H1 (cell line): Measurements from ENCODE around the gene C15orf40. TPM values are rescaled to one million over a fixed set of nuclear protein-coding genes. Genes with fewer than 3 reads are reported as not detected.

Experiments used
- CTCF ChIA-PET: fragments of 300-600 bp; sonication (Branson Sonifier 250); formaldehyde crosslinking; loops from one replicate; lab custom pipeline; 2021; ENCODE audit not compliant: partially characterized antibody; lab: Charles Lee
- POLR2A ChIA-PET: fragments of 300-600 bp; sonication (Branson Sonifier 250); formaldehyde crosslinking; loops from one replicate; lab custom pipeline; 2021; ENCODE audit warnings: inconsistent platforms; ENCODE audit not compliant: partially characterized antibody; lab: Charles Lee
- DNase-seq, 2 experiments: peaks; one replicate each; pipeline versions ENCODE4 v3.0.0 to v3.0.0-alpha.2; 2010 to 2022; ENCODE audit warnings: low spot score in 2 of 2, low read depth in 1 of 2, mixed read lengths in 1 of 2
- FAIRE-seq: peaks from 2 replicates; lab custom pipeline; 2011; peaks lifted over from hg19 to GRCh38; lab: Jason Lieb, UNC
- H2AFZ ChIP-seq: 2 replicates; pipeline ENCODE4 v1.8.1; 2012; ENCODE audit warnings: low read length, inconsistent platforms
- H2AK5ac ChIP-seq: 2 replicates; pipeline ENCODE4 v1.6.1; 2013; ENCODE audit warnings: low read depth, low read length
- H2BK120ac ChIP-seq: replicated peaks from 2 replicates; pipeline ENCODE3; 2013; ENCODE audit warnings: low read depth, low read length, inconsistent platforms
- H2BK12ac ChIP-seq: 2 replicates; pipeline ENCODE4 v1.6.1; 2013; ENCODE audit warnings: low read depth, low read length
- H2BK15ac ChIP-seq: 2 replicates; pipeline ENCODE4 v1.6.1; 2013; ENCODE audit warnings: low read length
- H2BK20ac ChIP-seq: 2 replicates; pipeline ENCODE4 v1.6.1; 2013; ENCODE audit warnings: low read length
- H2BK5ac ChIP-seq: 2 replicates; pipeline ENCODE4 v1.6.1; 2013; ENCODE audit warnings: low read depth, low read length
- H3K14ac ChIP-seq: 2 replicates; pipeline ENCODE4 v1.6.1; 2013; ENCODE audit warnings: inconsistent platforms; ENCODE audit not compliant: insufficient read length
- H3K18ac ChIP-seq: 2 replicates; pipeline ENCODE4 v1.6.1; 2013; ENCODE audit warnings: low read length; ENCODE audit errors: extremely low read depth
- H3K23ac ChIP-seq: 2 replicates; pipeline ENCODE4 v1.6.1; 2013; ENCODE audit warnings: inconsistent platforms; ENCODE audit not compliant: insufficient read length
- H3K23me2 ChIP-seq: 2 replicates; pipeline ENCODE4 v1.6.1; 2013; ENCODE audit warnings: low read depth, low read length
- H3K27ac ChIP-seq: 2 replicates; pipeline ENCODE4 v1.6.1; 2011; ENCODE audit warnings: low read depth, low read length, inconsistent platforms
- H3K27me3 ChIP-seq, 4 experiments: replicated peaks in 1 of 4; 1 replicate in 1 of 4; 2 replicates in 3 of 4; pipeline versions ENCODE4 v1.6.1 to v1.8.1; 2011 to 2013; ENCODE audit warnings: low read length in 3 of 4, mild to moderate bottlenecking in 3 of 4, inconsistent platforms in 2 of 4, mixed read lengths in 2 of 4, moderate library complexity in 1 of 4; ENCODE audit not compliant: control insufficient read depth in 3 of 4, insufficient read depth in 3 of 4; ENCODE audit errors: extremely low read depth in 1 of 4
- H3K36me3 ChIP-seq, 4 experiments: 2 replicates each; pipeline versions ENCODE4 v1.6.1 to v1.8.1; 2011 to 2013; ENCODE audit warnings: mild to moderate bottlenecking in 4 of 4, low read length in 3 of 4, moderate library complexity in 2 of 4, control low read depth in 1 of 4, inconsistent platforms in 1 of 4; ENCODE audit not compliant: insufficient read depth in 4 of 4, control insufficient read depth in 2 of 4
- H3K4ac ChIP-seq: replicated peaks from 2 replicates; pipeline ENCODE3; 2013; ENCODE audit warnings: low read length, low read depth, mixed read lengths, inconsistent platforms; ENCODE audit not compliant: insufficient read length
- H3K4me1 ChIP-seq, 4 experiments: replicated peaks in 1 of 4; 1 replicate in 1 of 4; 2 replicates in 3 of 4; pipeline versions ENCODE4 v1.6.1 to v1.8.1; 2011 to 2013; ENCODE audit warnings: low read length in 3 of 4, inconsistent platforms in 2 of 4, mixed read lengths in 1 of 4; ENCODE audit not compliant: insufficient read depth in 4 of 4, control insufficient read depth in 3 of 4
- H3K4me2 ChIP-seq, 2 experiments: 2 replicates each; pipeline versions ENCODE4 v1.6.1 to v1.8.1; 2011 to 2013; ENCODE audit warnings: low read depth in 2 of 2, low read length in 2 of 2, control low read depth in 1 of 2, inconsistent platforms in 1 of 2, mild to moderate bottlenecking in 1 of 2; ENCODE audit not compliant: insufficient read depth in 1 of 2
- H3K4me3 ChIP-seq, 4 experiments: fragments of 200-600, 300-600 bp in 1 of 4; sonication (generic), shearing (Covaris generic), sonication (Bioruptor Twin) in 1 of 4; 2 replicates each; pipeline versions ENCODE4 v1.5.1 to v1.8.1; 2011 to 2016; ENCODE audit warnings: low read length in 4 of 4, low read depth in 3 of 4, control low read depth in 2 of 4, inconsistent platforms in 2 of 4, mild to moderate bottlenecking in 2 of 4, mixed read lengths in 1 of 4, moderate library complexity in 1 of 4; ENCODE audit not compliant: insufficient read depth in 2 of 4; ENCODE audit errors: extremely low read depth in 1 of 4
- H3K56ac ChIP-seq: replicated peaks from 2 replicates; pipeline ENCODE3; 2013; ENCODE audit warnings: low read depth, mild to moderate bottlenecking, mixed read lengths, low read length, inconsistent platforms; ENCODE audit not compliant: insufficient read length
- H3K79me1 ChIP-seq: 2 replicates; pipeline ENCODE4 v1.6.1; 2013; ENCODE audit warnings: low read depth, low read length, control low read depth
- H3K79me2 ChIP-seq, 2 experiments: 2 replicates each; pipeline versions ENCODE4 v1.6.1 to v1.8.1; 2012 to 2013; ENCODE audit warnings: low read length in 2 of 2, mild to moderate bottlenecking in 2 of 2, inconsistent platforms in 1 of 2; ENCODE audit not compliant: insufficient read depth in 2 of 2, control insufficient read depth in 1 of 2
- H3K9ac ChIP-seq, 4 experiments: replicated peaks in 1 of 4; 1 replicate in 1 of 4; 2 replicates in 3 of 4; pipeline versions ENCODE4 v1.6.1 to v1.8.1; 2011 to 2013; ENCODE audit warnings: low read depth in 3 of 4, low read length in 3 of 4, control low read depth in 2 of 4, mild to moderate bottlenecking in 2 of 4, moderate library complexity in 2 of 4, inconsistent platforms in 1 of 4; ENCODE audit errors: extremely low read depth in 1 of 4
- H3K9me3 ChIP-seq, 2 experiments: 2 replicates each; pipeline versions ENCODE4 v1.6.1 to v1.8.1; 2012 to 2013; ENCODE audit warnings: mild to moderate bottlenecking in 2 of 2, moderate library complexity in 2 of 2, control low read depth in 1 of 2, inconsistent platforms in 1 of 2, low read depth in 1 of 2, low read length in 1 of 2, mixed read lengths in 1 of 2; ENCODE audit not compliant: insufficient read depth in 2 of 2
- H4K20me1 ChIP-seq, 2 experiments: replicated peaks in 1 of 2; 2 replicates each; pipeline versions ENCODE3 to v1.8.1; 2011 to 2013; ENCODE audit warnings: inconsistent platforms in 2 of 2, low read length in 2 of 2, mild to moderate bottlenecking in 1 of 2; ENCODE audit not compliant: insufficient read depth in 2 of 2, control insufficient read depth in 1 of 2
- H4K5ac ChIP-seq: 2 replicates; pipeline ENCODE4 v1.6.1; 2013; ENCODE audit warnings: low read length, low read depth, mixed read lengths, inconsistent platforms; ENCODE audit not compliant: insufficient read length
- H4K8ac ChIP-seq: 2 replicates; pipeline ENCODE4 v1.8.0; 2013; ENCODE audit warnings: mild to moderate bottlenecking, moderate library complexity, low read length, inconsistent platforms; ENCODE audit not compliant: insufficient read depth; ENCODE audit errors: extremely low read depth
- H4K91ac ChIP-seq: replicated peaks from 2 replicates; pipeline ENCODE3; 2013; ENCODE audit warnings: low read length, mixed read lengths, inconsistent platforms; ENCODE audit not compliant: insufficient read length
- ASH2L ChIP-seq: fragments of 200-600, 300-600 bp; sonication (generic); IDR thresholded peaks from one replicate; pipeline ENCODE4 v1.7.1; 2017; ENCODE audit warnings: low read length
- CBX5 ChIP-seq: fragments of 300-800, 300-1000 bp; sonication (generic); IDR thresholded peaks from 2 replicates; pipeline ENCODE4 v1.7.1; 2016; ENCODE audit warnings: antibody characterized with exemption, low read length, low read depth
- CHD2 ChIP-seq: IDR thresholded peaks from 2 replicates; pipeline ENCODE4 v1.6.1; 2012; ENCODE audit warnings: low read length, improper control_type of control experiment
- EP300 ChIP-seq, 2 experiments: IDR thresholded peaks; 1 replicate in 1 of 2; 2 replicates in 1 of 2; pipeline ENCODE4 v1.6.1; 2011 to 2012; ENCODE audit warnings: low read depth in 2 of 2, low read length in 2 of 2, mild to moderate bottlenecking in 2 of 2, borderline replicate concordance in 1 of 2, inconsistent platforms in 1 of 2, moderate library complexity in 1 of 2
- FOSL1 ChIP-seq: IDR thresholded peaks from 2 replicates; pipeline ENCODE4 v1.6.1; 2011; ENCODE audit warnings: mild to moderate bottlenecking, low read depth, low read length, moderate library complexity; ENCODE audit not compliant: insufficient read depth
- GABPA ChIP-seq: IDR thresholded peaks from 2 replicates; pipeline ENCODE4 v1.6.1; 2011; ENCODE audit warnings: mild to moderate bottlenecking, low read length, moderate library complexity, borderline replicate concordance; ENCODE audit not compliant: insufficient read depth
- HDAC2 ChIP-seq, 2 experiments: fragments of 300-600 bp in 1 of 2; sonication (generic) in 1 of 2; IDR thresholded peaks; 2 replicates each; pipeline ENCODE4 v1.6.1; 2011 to 2012; ENCODE audit warnings: low read depth in 2 of 2, low read length in 2 of 2, mild to moderate bottlenecking in 2 of 2, moderate library complexity in 2 of 2, borderline replicate concordance in 1 of 2, inconsistent platforms in 1 of 2
- KDM4A ChIP-seq: IDR thresholded peaks from one replicate; pipeline ENCODE4 v1.7.1; 2012; ENCODE audit warnings: low read depth, mild to moderate bottlenecking, moderate library complexity, low read length, inconsistent platforms; ENCODE audit not compliant: severe bottlenecking
- NANOG ChIP-seq: IDR thresholded peaks from 2 replicates; pipeline ENCODE4 v1.6.1; 2011; ENCODE audit warnings: low read length, low read depth, mild to moderate bottlenecking, inconsistent platforms; ENCODE audit not compliant: insufficient read depth, poor library complexity, severe bottlenecking
- POLR2A ChIP-seq, 2 experiments: IDR thresholded peaks; 1 replicate in 1 of 2; 2 replicates in 1 of 2; pipeline ENCODE4 v1.6.1; 2011; ENCODE audit warnings: low read depth in 2 of 2, low read length in 2 of 2, mild to moderate bottlenecking in 2 of 2; ENCODE audit errors: control extremely low read depth in 1 of 2
- POU5F1 ChIP-seq: IDR thresholded peaks from 2 replicates; pipeline ENCODE4 v1.6.1; 2011; ENCODE audit warnings: low read depth, mild to moderate bottlenecking, low read length, moderate library complexity
- RNF2 ChIP-seq: fragments of 200-900, 300-1000 bp; sonication (generic); IDR thresholded peaks from 2 replicates; pipeline ENCODE4 v1.7.1; 2016; ENCODE audit warnings: borderline replicate concordance, low read depth, mild to moderate bottlenecking, antibody characterized with exemption, low read length; ENCODE audit not compliant: poor library complexity, severe bottlenecking; ENCODE audit errors: missing control alignments
- RXRA ChIP-seq: IDR thresholded peaks from 2 replicates; pipeline ENCODE4 v1.6.1; 2011; ENCODE audit warnings: low read depth, mild to moderate bottlenecking, low read length, moderate library complexity; ENCODE audit not compliant: insufficient read depth
- SP4 ChIP-seq: IDR thresholded peaks from 2 replicates; pipeline ENCODE4 v1.6.1; 2012; ENCODE audit warnings: low read length, inconsistent platforms
- polyA plus RNA-seq, 7 experiments: library from polyadenylated mRNA; depleted of rRNA in 3 of 7; stranded (reverse) in 5 of 7; unstranded in 2 of 7; fragments of >200 nt in 5 of 7; fragments of 200-250 nt in 2 of 7; gene quantifications; 1 replicate in 5 of 7; 2 replicates in 1 of 7; 4 replicates in 1 of 7; pipeline versions ENCODE4 v1.2.1 to v1.2.3, GENCODE V29; 2011 to 2013; ENCODE audit warnings: missing spikeins in 2 of 7, mixed read lengths in 2 of 7
- total RNA-seq: library from RNA; stranded (reverse); fragmentation: NEBNext Ultra II Directional; extraction: Animal tissue kit (Norgen Biotek cat#: 25700); gene quantifications from 2 replicates; pipeline ENCODE4 v1.2.1, GENCODE V29; 2021

Gene C15orf40
- total and polyA plus RNA-seq, 2 of the 8 experiments (the other 6 are each of a cell fraction or from before 2014, with no cell fraction given), result 10.7 TPM

DNA sequence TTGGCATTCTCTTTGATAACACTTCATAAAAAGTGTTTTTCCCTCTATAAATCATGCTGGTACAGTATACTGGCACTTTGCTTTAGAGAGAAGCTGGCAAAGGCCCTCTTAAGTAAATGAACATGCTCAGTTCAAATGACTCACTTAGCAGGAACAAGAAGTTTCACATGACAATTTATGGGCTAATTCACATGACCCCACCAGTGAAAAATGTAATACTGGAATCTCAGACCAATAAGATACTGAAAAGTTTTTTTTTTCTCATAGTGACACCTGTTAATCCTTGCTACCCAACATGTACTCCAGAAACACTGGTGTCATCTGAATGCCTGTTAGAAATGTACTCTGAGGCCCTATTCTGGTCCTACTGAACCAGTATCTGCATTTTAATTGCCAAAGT is 41.7 kb upstream of the C15orf40 start:
- H4K20me1 ChIP-seq, result peaks cover 0 to 6% of the 10 kb centered on the region in 2 experiments
- TF ChIP-seq EP300 (IDR thresholded peaks at IDR 0.05; ENCODE audit: borderline replicate concordance in 1 of 2, low read depth in 2 of 2, low read length in 2 of 2) (no peak), POU5F1 (no peak), ASH2L (no peak), SP4 (no peak), POLR2A (IDR thresholded peaks at IDR 0.05; ENCODE audit: control extremely low read depth in 1 of 2, low read depth in 2 of 2, low read length in 2 of 2) (no peak), RXRA (no peak), GABPA (no peak), CBX5 (no peak), KDM4A (no peak), HDAC2 (IDR thresholded peaks at IDR 0.05; ENCODE audit: borderline replicate concordance in 1 of 2, low read depth in 2 of 2, low read length in 2 of 2) (no peak), CHD2 (no peak), NANOG (no peak), RNF2 (no peak), FOSL1 (no peak)

More for the DNA sequence above, 41.7 kb upstream of the C15orf40 start:
- H2AK5ac ChIP-seq, result no peak overlapping the region
- no peak overlapping the region for H3K27ac ChIP-seq
- no peak overlapping the region for H3K14ac ChIP-seq
- no peak overlapping the region for H3K56ac ChIP-seq
- no peak overlapping the region for H4K8ac ChIP-seq
- H2AFZ ChIP-seq, result no peak overlapping the region
- H3K4me1 ChIP-seq, result peaks cover 0 to 6% (median 3%) of the 10 kb centered on the region in 4 experiments; a peak in 2 of 7 replicates
- no peak overlapping the region for H2BK5ac ChIP-seq
- H3K9ac ChIP-seq, result no peak overlapping the region
- no peak for DNase-seq
- H2BK20ac ChIP-seq, result no peak overlapping the region
- H4K5ac ChIP-seq, result no peak overlapping the region
- no peaks in the 10 kb centered on the region for H3K27me3 ChIP-seq
- peaks cover 2% of the 10 kb centered on the region; the same call in 1 of the 2 replicates for H3K79me1 ChIP-seq
- no peaks in the 10 kb centered on the region for H3K9me3 ChIP-seq
- H3K23me2 ChIP-seq, result no peaks in the 10 kb centered on the region
- no peak overlapping the region for H4K91ac ChIP-seq
- H2BK12ac ChIP-seq, result no peak overlapping the region
- H2BK120ac ChIP-seq, result no peak overlapping the region
- H3K36me3 ChIP-seq, result peaks cover 7 to 39% (median 22%) of the 10 kb centered on the region in 4 experiments
- ChIA-PET CTCF (no interaction called here), POLR2A (interaction anchor here (1.1 to 1.5 kb wide), 2 partner anchors 10 to 12 kb away, joined by 3 read pairs; no protein-coding TSS in a partner anchor)
- H3K23ac ChIP-seq, result no peak overlapping the region
- H3K4me3 ChIP-seq, result no peak overlapping the region
- no peak for FAIRE-seq
- H2BK15ac ChIP-seq, result no peak overlapping the region
- no peak overlapping the region for H3K4me2 ChIP-seq
- H3K4ac ChIP-seq, result no peak overlapping the region
- H3K79me2 ChIP-seq, result peaks cover 0 to 25% of the 10 kb centered on the region in 2 experiments; a peak in 2 of 4 replicates
- no peak overlapping the region for H3K18ac ChIP-seq
